Sigmoid colon (tissue), 7 donors: ENCODE results near the gene TGM4. TPM values are rescaled to one million over a fixed set of nuclear protein-coding genes. Genes with fewer than 3 reads are reported as not detected.

ENCODE experiments used
- DNase-seq: peaks from one replicate; pipeline ENCODE4 v3.0.0-alpha.2; 2019
- H3K27ac ChIP-seq, 4 donors: fragments of 200-600 bp; sonication (generic); one replicate each; pipeline ENCODE4 v1.5.1; 2016 to 2019; ENCODE audit warnings: mild to moderate bottlenecking in 1 of 4
- H3K27me3 ChIP-seq, 3 donors: fragments of 200-600 bp; sonication (generic); one replicate each; pipeline ENCODE4 v1.5.1; 2019; ENCODE audit warnings: mild to moderate bottlenecking in 1 of 3
- H3K36me3 ChIP-seq, 4 donors: fragments of 200-600 bp; sonication (generic); one replicate each; pipeline ENCODE4 v1.5.1; 2016 to 2019
- H3K4me1 ChIP-seq, 4 donors: fragments of 200-600 bp; sonication (generic); one replicate each; pipeline ENCODE4 v1.5.1; 2017 to 2019
- H3K4me3 ChIP-seq, 4 donors: fragments of 200-600 bp; sonication (generic); one replicate each; pipeline ENCODE4 v1.5.1; 2017 to 2019; ENCODE audit warnings: mild to moderate bottlenecking in 2 of 4, moderate library complexity in 1 of 4
- H3K9me3 ChIP-seq, 4 donors: fragments of 200-600 bp in 3 of 4; sonication (generic) in 3 of 4; one replicate each; pipeline versions ENCODE4 v1.5.1 to v1.6.1; 2013 to 2019
- CTCF ChIP-seq, 4 experiments: fragments of 450-650 bp in 3 of 4; fragments of 200-600 bp in 1 of 4; IDR thresholded peaks; one replicate each; pipeline ENCODE4 v1.5.1; 2016 to 2019; ENCODE audit warnings: antibody characterized with exemption in 4 of 4, mild to moderate bottlenecking in 3 of 4, moderate library complexity in 2 of 4
- EP300 ChIP-seq, 4 donors: sonication (generic); formaldehyde crosslinking; IDR thresholded peaks; one replicate each; pipeline ENCODE4 v1.6.1; 2017; ENCODE audit warnings: antibody characterized with exemption in 4 of 4
- POLR2A ChIP-seq, 2 donors: fragments of 450-650 bp; IDR thresholded peaks; one replicate each; pipeline ENCODE4 v1.6.1; 2016; ENCODE audit warnings: antibody characterized with exemption in 2 of 2, mild to moderate bottlenecking in 2 of 2, moderate library complexity in 2 of 2
- POLR2AphosphoS5 ChIP-seq, 4 donors: sonication (generic); formaldehyde crosslinking; IDR thresholded peaks; one replicate each; pipeline ENCODE4 v1.6.1; 2017; ENCODE audit warnings: antibody characterized with exemption in 4 of 4
- WGBS, 2 donors: extraction: QIAGEN DNeasy Blood & Tissue Kit; methylation state at CpG; one replicate each; pipeline ENCODE4 v1.1.7; 2013; 5-methylcytosine and 5-hydroxymethylcytosine counted together
- intact Hi-C: fragments of 100-400 bp; cut with DNase I; formaldehyde crosslinking; loops from one replicate; pipeline ENCODE4 v1.15.1; 2023
- polyA plus RNA-seq, 3 donors: library from polyadenylated mRNA; stranded (reverse); fragments of 200-250 nt; gene quantifications; one replicate each; pipeline ENCODE4 v1.2.3, GENCODE V29; 2013
- total RNA-seq, 4 donors: library from RNA; depleted of rRNA; stranded (reverse); fragments of >200 nt; gene quantifications; one replicate each; pipeline ENCODE4 v1.1.0, GENCODE V29; 2016
- donor health status: healthy with polysubstance abuse.
- donor health status: Bipolar disorder and iron deficiency.
- donor health status: healthy.

TGM4 gene
- total and polyA plus RNA-seq, 7 donors: not detected

- DNase-seq: no peak
- H3K27me3 ChIP-seq: no peaks in the 10 kb centered on the region
- H3K4me3 ChIP-seq: no peak overlapping the region
- H3K36me3 ChIP-seq: peaks cover 0 to 18% (median 0%) of the 10 kb centered on the region in 4 donors
- intact Hi-C loops: no loop called here
- TF ChIP-seq POLR2AphosphoS5 (IDR thresholded peaks at IDR 0.05) (no peak), CTCF (IDR thresholded peaks at IDR 0.05) (no peak), EP300 (IDR thresholded peaks at IDR 0.05) (no peak), POLR2A (IDR thresholded peaks at IDR 0.05) (no peak)
- no peaks in the 10 kb centered on the region for H3K4me1 ChIP-seq
- WGBS, 2 donors: 80 to 90% methylated on average over 2 of the region's 2 CpGs
- no peaks in the 10 kb centered on the region for H3K9me3 ChIP-seq
- no peak overlapping the region for H3K27ac ChIP-seq
Measured at GRCh38 chr3:44950275-44950734, 75.9 kb downstream of the TGM4 start.

GRCh38 chr3:44952689-44953088, 78.3 kb downstream of the TGM4 start:
- no peak overlapping the region for H3K4me3 ChIP-seq
- no peak for DNase-seq
- no peak overlapping the region for H3K27ac ChIP-seq
- no peaks in the 10 kb centered on the region for H3K9me3 ChIP-seq
- no peaks in the 10 kb centered on the region for H3K27me3 ChIP-seq
- 90 to 93% methylated on average over 3 of the region's 3 CpGs for WGBS, 2 donors
- no peaks in the 10 kb centered on the region for H3K4me1 ChIP-seq
- H3K36me3 ChIP-seq: peaks cover 0 to 18% (median 0%) of the 10 kb centered on the region in 4 donors
- intact Hi-C loops: no loop called here
- TF ChIP-seq CTCF (IDR thresholded peaks at IDR 0.05) (no peak), POLR2AphosphoS5 (IDR thresholded peaks at IDR 0.05) (no peak), EP300 (IDR thresholded peaks at IDR 0.05) (no peak), POLR2A (IDR thresholded peaks at IDR 0.05) (no peak)

- Histone ChIP-seq H3K36me3 (peaks cover 0 to 34% (median 12%) of the 10 kb centered on the region in 4 donors), H3K4me3 (no peak overlapping the region), H3K9me3 (no peaks in the 10 kb centered on the region), H3K27ac (no peak overlapping the region), H3K4me1 (no peaks in the 10 kb centered on the region), H3K27me3 (no peaks in the 10 kb centered on the region)
- intact Hi-C loops: no loop called here
- DNase-seq: no peak
- WGBS, 2 donors: 85 to 87% methylated on average over 5 of the region's 5 CpGs
- TF ChIP-seq POLR2A (IDR thresholded peaks at IDR 0.05) (no peak), POLR2AphosphoS5 (IDR thresholded peaks at IDR 0.05) (no peak), CTCF (IDR thresholded peaks at IDR 0.05) (no peak), EP300 (IDR thresholded peaks at IDR 0.05) (no peak)
Measured at GRCh38 chr3:44954304-44954703, 79.9 kb downstream of the TGM4 start.

- H3K36me3 ChIP-seq: peaks cover 0 to 34% (median 12%) of the 10 kb centered on the region in 4 donors
- no peak overlapping the region for H3K4me3 ChIP-seq
- TF ChIP-seq EP300 (IDR thresholded peaks at IDR 0.05) (no peak), CTCF (IDR thresholded peaks at IDR 0.05) (no peak)
- no peaks in the 10 kb centered on the region for H3K9me3 ChIP-seq
- no peak for DNase-seq
- WGBS, 2 donors: 46% methylated on average over 3 of the region's 3 CpGs
- H3K27ac ChIP-seq: peak overlapping the region in 1 of 4 donors; percentile 42
- intact Hi-C loops: no loop called here
- no peaks in the 10 kb centered on the region for H3K4me1 ChIP-seq
- H3K27me3 ChIP-seq: no peaks in the 10 kb centered on the region
Measured at GRCh38 chr3:44954962-44955361, 80.6 kb downstream of the TGM4 start.

GRCh38 chr3:44955917-44956316, 81.5 kb downstream of the TGM4 start:
- Histone ChIP-seq H3K36me3 (peaks cover 0 to 34% (median 12%) of the 10 kb centered on the region in 4 donors), H3K27me3 (no peaks in the 10 kb centered on the region), H3K9me3 (no peaks in the 10 kb centered on the region), H3K4me3 (no peak overlapping the region), H3K27ac (no peak overlapping the region), H3K4me1 (no peaks in the 10 kb centered on the region)
- intact Hi-C loops: no loop called here
- DNase-seq: no peak
- WGBS, 2 donors: 88 to 93% methylated on average over 1 of the region's 1 CpG
- TF ChIP-seq CTCF (IDR thresholded peaks at IDR 0.05) (no peak), POLR2AphosphoS5 (IDR thresholded peaks at IDR 0.05) (no peak), EP300 (IDR thresholded peaks at IDR 0.05) (no peak), POLR2A (IDR thresholded peaks at IDR 0.05) (no peak)
